IMR-90 (cell line): Measurements from ENCODE around the gene IGFBP6.

Experiments used
- BHLHE40 ChIP-seq: fragments of 150-350 bp; IDR thresholded peaks from 2 replicates; pipeline ENCODE4 v1.6.1; 2016; ENCODE audit warnings: mild to moderate bottlenecking, low read depth, low read length
- CHD1 ChIP-seq: IDR thresholded peaks from 2 replicates; pipeline ENCODE4 v1.6.1; 2012; ENCODE audit warnings: low read depth, low read length, improper control_type of control experiment
- TF ChIP-seq, protein P1 (sequence below): conservative IDR thresholded peaks from 2 replicates; pipeline ENCODE4 v1.5.1; 2012; ENCODE audit warnings: mild to moderate bottlenecking, low read depth, low read length, improper control_type of control experiment

GRCh38 chr12:53058674-53059433 lies 38.6 kb upstream of the IGFBP6 start:
- TF ChIP-seq, protein P1, sequence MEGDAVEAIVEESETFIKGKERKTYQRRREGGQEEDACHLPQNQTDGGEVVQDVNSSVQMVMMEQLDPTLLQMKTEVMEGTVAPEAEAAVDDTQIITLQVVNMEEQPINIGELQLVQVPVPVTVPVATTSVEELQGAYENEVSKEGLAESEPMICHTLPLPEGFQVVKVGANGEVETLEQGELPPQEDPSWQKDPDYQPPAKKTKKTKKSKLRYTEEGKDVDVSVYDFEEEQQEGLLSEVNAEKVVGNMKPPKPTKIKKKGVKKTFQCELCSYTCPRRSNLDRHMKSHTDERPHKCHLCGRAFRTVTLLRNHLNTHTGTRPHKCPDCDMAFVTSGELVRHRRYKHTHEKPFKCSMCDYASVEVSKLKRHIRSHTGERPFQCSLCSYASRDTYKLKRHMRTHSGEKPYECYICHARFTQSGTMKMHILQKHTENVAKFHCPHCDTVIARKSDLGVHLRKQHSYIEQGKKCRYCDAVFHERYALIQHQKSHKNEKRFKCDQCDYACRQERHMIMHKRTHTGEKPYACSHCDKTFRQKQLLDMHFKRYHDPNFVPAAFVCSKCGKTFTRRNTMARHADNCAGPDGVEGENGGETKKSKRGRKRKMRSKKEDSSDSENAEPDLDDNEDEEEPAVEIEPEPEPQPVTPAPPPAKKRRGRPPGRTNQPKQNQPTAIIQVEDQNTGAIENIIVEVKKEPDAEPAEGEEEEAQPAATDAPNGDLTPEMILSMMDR: no peak
- TF ChIP-seq CHD1: no peak
- no peak for TF ChIP-seq BHLHE40
